Esophagus muscularis mucosa (tissue), 4 donors: ENCODE data around the gene PSMB9. TPM values are rescaled to one million over a fixed set of nuclear protein-coding genes. Genes with fewer than 3 reads are reported as not detected.

ENCODE experiments used
- DNase-seq: peaks from one replicate; pipeline ENCODE4 v3.0.0-alpha.2; 2017; ENCODE audit errors: extremely low spot score
- H3K27ac ChIP-seq, 4 donors: fragments of 200-600 bp; sonication (generic); replicated peaks in 1 of 4; 1 replicate in 3 of 4; 2 replicates in 1 of 4; pipeline ENCODE4 v1.5.1; 2016 to 2019; ENCODE audit warnings: mild to moderate bottlenecking in 1 of 4
- H3K27me3 ChIP-seq, 4 donors: fragments of 200-600 bp; sonication (generic); one replicate each; pipeline versions ENCODE4 v1.5.1 to v1.6.0; 2016 to 2019
- H3K36me3 ChIP-seq, 4 donors: fragments of 200-600 bp; sonication (generic); one replicate each; pipeline ENCODE4 v1.5.1; 2016 to 2019
- H3K4me1 ChIP-seq, 4 donors: fragments of 200-600 bp; sonication (generic); one replicate each; pipeline ENCODE4 v1.5.1; 2016 to 2019
- H3K4me3 ChIP-seq, 4 donors: fragments of 200-600 bp; sonication (generic); 1 replicate in 2 of 4; 2 replicates in 2 of 4; pipeline ENCODE4 v1.5.1; 2016 to 2019; ENCODE audit warnings: mild to moderate bottlenecking in 4 of 4, moderate library complexity in 1 of 4
- H3K9me3 ChIP-seq, 4 donors: fragments of 200-600 bp; sonication (generic); 1 replicate in 3 of 4; 2 replicates in 1 of 4; pipeline ENCODE4 v1.5.1; 2016 to 2019
- CTCF ChIP-seq, 3 experiments: fragments of 200-600 bp in 2 of 3; fragments of 450-650 bp in 1 of 3; sonication (generic) in 2 of 3; IDR thresholded peaks; one replicate each; pipeline ENCODE4 v1.5.1; 2017 to 2019; ENCODE audit warnings: antibody characterized with exemption in 3 of 3, mild to moderate bottlenecking in 2 of 3, moderate library complexity in 1 of 3
- EP300 ChIP-seq: sonication (generic); formaldehyde crosslinking; IDR thresholded peaks from one replicate; pipeline ENCODE4 v1.6.1; 2017; ENCODE audit warnings: antibody characterized with exemption
- POLR2A ChIP-seq: fragments of 450-650 bp; IDR thresholded peaks from one replicate; pipeline ENCODE4 v1.6.1; 2017; ENCODE audit warnings: antibody characterized with exemption, moderate library complexity, mild to moderate bottlenecking, low read depth
- POLR2AphosphoS5 ChIP-seq, 2 donors: sonication (generic); formaldehyde crosslinking; IDR thresholded peaks; one replicate each; pipeline ENCODE4 v1.6.1; 2017; ENCODE audit warnings: antibody characterized with exemption in 2 of 2
- WGBS: methylation state at CpG from one replicate; pipeline ENCODE4 v1.1.5; 2018; 5-methylcytosine and 5-hydroxymethylcytosine counted together
- intact Hi-C: fragments of 100-400 bp; cut with DNase I; formaldehyde crosslinking; loops from one replicate; pipeline ENCODE4 v1.15.1; 2023
- small RNA-seq, 3 donors: library from RNA; depleted of rRNA; stranded (forward); fragments of <200 nt; gene quantifications; one replicate each; pipeline ENCODE3, GENCODE V24; 2016
- total RNA-seq, 4 donors: library from RNA; depleted of rRNA; stranded (reverse); fragments of >200 nt; gene quantifications; one replicate each; pipeline versions ENCODE4 v1.1.0 to v1.2.1, GENCODE V29; 2016

PSMB9 gene
- total RNA-seq, 4 donors from 2014 or later, result 9.1 to 26.2 (median 20.5) TPM

GRCh38 chr6:32905078-32905477 lies 51.1 kb downstream of the PSMB9 start:
- TF ChIP-seq EP300 (no peak), CTCF (IDR thresholded peaks at IDR 0.05) (no peak), POLR2AphosphoS5 (IDR thresholded peaks at IDR 0.05) (no peak), POLR2A (no peak)
- intact Hi-C loops, result no loop called here
- H3K36me3 ChIP-seq, result peaks cover 0 to 7% (median 0%) of the 10 kb centered on the region in 4 donors
- H3K4me3 ChIP-seq, result no peak overlapping the region
- H3K9me3 ChIP-seq, result no peaks in the 10 kb centered on the region
- 51% methylated on average over 2 of the region's 2 CpGs for WGBS
- H3K27ac ChIP-seq, result no peak overlapping the region
- H3K4me1 ChIP-seq, result no peaks in the 10 kb centered on the region
- no peaks in the 10 kb centered on the region for H3K27me3 ChIP-seq
- DNase-seq, result no peak

- DNase-seq, result no peak
- no peak overlapping the region for H3K4me3 ChIP-seq
- H3K9me3 ChIP-seq, result no peaks in the 10 kb centered on the region
- 71% methylated on average over 1 of the region's 1 CpG for WGBS
- no peaks in the 10 kb centered on the region for H3K27me3 ChIP-seq
- no peaks in the 10 kb centered on the region for H3K4me1 ChIP-seq
- no peak for TF ChIP-seq POLR2A
- no peak for TF ChIP-seq POLR2AphosphoS5 (IDR thresholded peaks at IDR 0.05)
- TF ChIP-seq CTCF (IDR thresholded peaks at IDR 0.05), result no peak
- no peak for TF ChIP-seq EP300
- no peak overlapping the region for H3K27ac ChIP-seq
- intact Hi-C loops, result no loop called here
- H3K36me3 ChIP-seq, result no peaks in the 10 kb centered on the region
These were observed 52.5 kb downstream of the PSMB9 start for GRCh38 chr6:32906539-32906938.

- intact Hi-C loops, result no loop called here
- Histone ChIP-seq H3K9me3 (no peaks in the 10 kb centered on the region), H3K27me3 (no peaks in the 10 kb centered on the region), H3K36me3 (no peaks in the 10 kb centered on the region), H3K4me1 (no peaks in the 10 kb centered on the region), H3K27ac (no peak overlapping the region), H3K4me3 (no peak overlapping the region)
- no peak for TF ChIP-seq CTCF (IDR thresholded peaks at IDR 0.05)
- no peak for TF ChIP-seq EP300
- no peak for TF ChIP-seq POLR2AphosphoS5 (IDR thresholded peaks at IDR 0.05)
- TF ChIP-seq POLR2A, result no peak
- DNase-seq, result no peak
- WGBS, result 77% methylated on average over 2 of the region's 2 CpGs
These were observed 54.9 kb downstream of the PSMB9 start for GRCh38 chr6:32908897-32909296.

Small RNA genes within 50 kb of the gene (small RNA-seq; reads per million reads assigned to genes)
- gene HLA-Z, result 0 reads per million in 3 donors

Other genes with a start within 250 kb of the PSMB9 start
- gene HLA-DQA1, start 216.8 kb upstream of the PSMB9 start, total RNA-seq, result 1 to 10 TPM in 3 of 4 donors, under 1 TPM in 1; 0.97 to 8.4 (median 5.1) TPM
- gene HLA-DQB1, start 187.5 kb upstream of the PSMB9 start, total RNA-seq, result 1 to 10 TPM in 2 of 4 donors, under 1 TPM in 1, not detected in 1; 0.71 to 5.8 (median 4.8) TPM
- 1 to 10 TPM in 1 of 4 donors, under 1 TPM in 2, not detected in 1; 0.40 to 3.2 (median 0.42) TPM for gene HLA-DQA2, start 112.8 kb upstream of the PSMB9 start, total RNA-seq
- gene HLA-DQB2, start 90.7 kb upstream of the PSMB9 start, total RNA-seq, result 1 to 10 TPM in 2 of 4 donors, under 1 TPM in 2; 0.33 to 1.7 (median 0.86) TPM
- under 1 TPM in 3 of 4 donors, not detected in 1; 0.19 to 0.33 (median 0.29) TPM for gene HLA-DOB, start 37.2 kb upstream of the PSMB9 start, total RNA-seq
- gene TAP2, start 15.5 kb upstream of the PSMB9 start, total RNA-seq, result 10 to 100 TPM in 3 of 4 donors, 1 to 10 TPM in 1; 8.6 to 16.3 (median 13.4) TPM
- gene PSMB8, start 10.1 kb upstream of the PSMB9 start, total RNA-seq, result 10 to 100 TPM; 25.7 to 38.4 (median 32.4) TPM
- 10 to 100 TPM; 28.7 to 45.7 (median 34.8) TPM for gene TAP1, start 488 bp upstream of the PSMB9 start, total RNA-seq
- gene HLA-DMB, start 86.8 kb downstream of the PSMB9 start, total RNA-seq, result 10 to 100 TPM in 2 of 4 donors, 1 to 10 TPM in 2; 8.0 to 17.2 (median 11.0) TPM
- gene HLA-DMA, start 98.9 kb downstream of the PSMB9 start, total RNA-seq, result 10 to 100 TPM; 17.2 to 26.0 (median 21.6) TPM
- gene BRD2, start 114.4 kb downstream of the PSMB9 start, total RNA-seq, result 100 to 1,000 TPM; 107 to 148 (median 118) TPM
- gene HLA-DOA, start 155.4 kb downstream of the PSMB9 start, total RNA-seq, result 10 to 100 TPM in 2 of 4 donors, 1 to 10 TPM in 2; 3.8 to 11.5 (median 8.3) TPM
- 10 to 100 TPM; 28.5 to 91.3 (median 65.9) TPM for gene HLA-DPA1, start 219.5 kb downstream of the PSMB9 start, total RNA-seq
- gene HLA-DPB1, start 221.8 kb downstream of the PSMB9 start, total RNA-seq, result 10 to 100 TPM; 38.6 to 95.8 (median 61.7) TPM